ENCODE measurements around the gene GAS2L3. TPM values are rescaled to one million over a fixed set of nuclear protein-coding genes. Genes with fewer than 3 reads are reported as not detected.

GAS2L3 gene
- total and polyA plus RNA-seq, 2 donors (not counting 1 experiment from before 2014, with no cell fraction given) = 0.10 TPM; not detected in 1

- Histone ChIP-seq H2AFZ (ENCODE audit: insufficient read depth, low read depth, low read length, poor library complexity, severe bottlenecking) (no peak overlapping the region), H3K4me2 (replicated peaks; ENCODE audit: low read depth, low read length, poor library complexity, severe bottlenecking) (no peak overlapping the region), H3K36me3 (replicated peaks in 1 of 2; ENCODE audit: control extremely low read depth in 1 of 2, control insufficient read depth in 1 of 2, extremely low read depth in 1 of 2, insufficient read depth in 2 of 2, low read length in 1 of 2) (no peaks in the 10 kb centered on the region), H3K27ac (ENCODE audit: low read length in 2 of 2) (no peak overlapping the region), H3K27me3 (replicated peaks in 1 of 4; ENCODE audit: control extremely low read depth in 1 of 4, control insufficient read depth in 3 of 4, insufficient read depth in 4 of 4, low read length in 3 of 4) (peaks cover 0 to 4% (median 0%) of the 10 kb centered on the region in 4 experiments), H3K4me3 (ENCODE audit: control extremely low read depth in 1 of 5, extremely low read depth in 1 of 5, insufficient read depth in 1 of 5, low read depth in 2 of 5, low read length in 4 of 5) (no peak overlapping the region), H4K20me1 (ENCODE audit: control insufficient read depth, insufficient read depth, low read length, poor library complexity, severe bottlenecking) (no peaks in the 10 kb centered on the region), H3K9me3 (ENCODE audit: control extremely low read depth in 1 of 3, control insufficient read depth in 2 of 3, insufficient read depth in 1 of 3, low read length in 2 of 3) (no peaks in the 10 kb centered on the region), H3K9ac (ENCODE audit: low read length) (no peak overlapping the region), H3K4me1 (ENCODE audit: control insufficient read depth in 2 of 2, insufficient read depth in 2 of 2, low read length in 2 of 2) (no peaks in the 10 kb centered on the region), H3K79me2 (ENCODE audit: control insufficient read depth, insufficient read depth, low read length) (no peaks in the 10 kb centered on the region)
- no peak for TF ChIP-seq CTCF (IDR thresholded peaks at IDR 0.05)
- TF ChIP-seq EZH2 (IDR thresholded peaks at IDR 0.05; ENCODE audit: borderline replicate concordance, insufficient read depth, low read depth, low read length, poor library complexity, severe bottlenecking) = no peak
- no peaks in the 10 kb centered on the region for H3K9me3 Mint-ChIP-seq (ENCODE audit: insufficient read depth)
- no peak overlapping the region for H3K4me3 Mint-ChIP-seq
- peaks cover 6% of the 10 kb centered on the region for H3K27me3 Mint-ChIP-seq
- no CpG with 5 or more reads among the region's 1 CpG for WGBS (ENCODE audit: insufficient coverage)
- H3K27ac Mint-ChIP-seq = no peak overlapping the region
- ATAC-seq (ENCODE audit: low read depth) (no peak), DNase-seq (no peak)
- POLR2A ChIA-PET = no interaction called here
- CTCF ChIA-PET = no interaction called here
- H3K4me1 Mint-ChIP-seq = no peaks in the 10 kb centered on the region
- intact Hi-C loops (cut with micrococcal nuclease) = no loop called here
Measured at GRCh38 chr12:100528471-100529127, 44.9 kb upstream of the GAS2L3 start.

- H3K4me3 Mint-ChIP-seq = no peak overlapping the region
- Histone ChIP-seq H3K9ac (ENCODE audit: low read length) (no peak overlapping the region), H3K36me3 (replicated peaks in 1 of 2; ENCODE audit: control extremely low read depth in 1 of 2, control insufficient read depth in 1 of 2, extremely low read depth in 1 of 2, insufficient read depth in 2 of 2, low read length in 1 of 2) (no peaks in the 10 kb centered on the region), H3K4me3 (ENCODE audit: control extremely low read depth in 1 of 5, extremely low read depth in 1 of 5, insufficient read depth in 1 of 5, low read depth in 2 of 5, low read length in 4 of 5) (no peak overlapping the region), H3K27ac (ENCODE audit: low read length in 2 of 2) (no peak overlapping the region), H2AFZ (ENCODE audit: insufficient read depth, low read depth, low read length, poor library complexity, severe bottlenecking) (no peak overlapping the region), H3K9me3 (ENCODE audit: control extremely low read depth in 1 of 3, control insufficient read depth in 2 of 3, insufficient read depth in 1 of 3, low read length in 2 of 3) (no peaks in the 10 kb centered on the region), H3K4me1 (ENCODE audit: control insufficient read depth in 2 of 2, insufficient read depth in 2 of 2, low read length in 2 of 2) (no peaks in the 10 kb centered on the region), H3K4me2 (replicated peaks; ENCODE audit: low read depth, low read length, poor library complexity, severe bottlenecking) (no peak overlapping the region), H3K79me2 (ENCODE audit: control insufficient read depth, insufficient read depth, low read length) (no peaks in the 10 kb centered on the region), H4K20me1 (ENCODE audit: control insufficient read depth, insufficient read depth, low read length, poor library complexity, severe bottlenecking) (no peaks in the 10 kb centered on the region), H3K27me3 (replicated peaks in 1 of 4; ENCODE audit: control extremely low read depth in 1 of 4, control insufficient read depth in 3 of 4, insufficient read depth in 4 of 4, low read length in 3 of 4) (peaks cover 0 to 4% (median 0%) of the 10 kb centered on the region in 4 experiments)
- H3K27ac Mint-ChIP-seq = no peak overlapping the region
- H3K9me3 Mint-ChIP-seq (ENCODE audit: insufficient read depth) = no peaks in the 10 kb centered on the region
- ATAC-seq (ENCODE audit: low read depth) (no peak), DNase-seq (no peak)
- intact Hi-C loops (cut with micrococcal nuclease) = no loop called here
- CTCF ChIA-PET = no interaction called here
- H3K27me3 Mint-ChIP-seq = peaks cover 6% of the 10 kb centered on the region
- no peaks in the 10 kb centered on the region for H3K4me1 Mint-ChIP-seq
- POLR2A ChIA-PET = no interaction called here
- WGBS (ENCODE audit: insufficient coverage) = no CpG with 5 or more reads among the region's 2 CpGs
- TF ChIP-seq EZH2 (IDR thresholded peaks at IDR 0.05; ENCODE audit: borderline replicate concordance, insufficient read depth, low read depth, low read length, poor library complexity, severe bottlenecking) = no peak
- TF ChIP-seq CTCF (IDR thresholded peaks at IDR 0.05) = no peak
Measured at GRCh38 chr12:100529756-100530350, 43.6 kb upstream of the GAS2L3 start.
